Measurements from ENCODE around the gene HSD11B2. TPM values are rescaled to one million over a fixed set of nuclear protein-coding genes. Genes with fewer than 3 reads are reported as not detected.
"Not testable (repeated sequence)": the region's sequence is repeated elsewhere in the genome, so short reads cannot be mapped to it uniquely, and the experiment has no call there.

HSD11B2 gene
- total RNA-seq, 1 donor from 2014 or later = 2.1 TPM

- Histone ChIP-seq H3K36me3 (ENCODE audit: control insufficient read depth, insufficient read depth, low read length) (no peaks in the 10 kb centered on the region), H3K4me3 (ENCODE audit: low read depth, low read length) (no peak overlapping the region), H3K27me3 (ENCODE audit: control insufficient read depth, insufficient read depth, low read length) (no peaks in the 10 kb centered on the region)
- no peak for DNase-seq (ENCODE audit: low read depth)
- FAIRE-seq = no peak
- no peak for TF ChIP-seq CTCF (IDR thresholded peaks at IDR 0.05; ENCODE audit: insufficient read depth, low read length, severe bottlenecking)
Measured at GRCh38 chr16:67411339-67411738, 19.6 kb upstream of the HSD11B2 start.

- Histone ChIP-seq H3K36me3 (ENCODE audit: control insufficient read depth, insufficient read depth, low read length) (no peaks in the 10 kb centered on the region), H3K4me3 (ENCODE audit: low read depth, low read length) (no peak overlapping the region), H3K27me3 (ENCODE audit: control insufficient read depth, insufficient read depth, low read length) (no peaks in the 10 kb centered on the region)
- no peak for DNase-seq (ENCODE audit: low read depth)
- FAIRE-seq = no peak
- TF ChIP-seq CTCF (IDR thresholded peaks at IDR 0.05; ENCODE audit: insufficient read depth, low read length, severe bottlenecking) = no peak
Measured at GRCh38 chr16:67412294-67412693, 18.6 kb upstream of the HSD11B2 start.

- Histone ChIP-seq H3K27me3 (ENCODE audit: control insufficient read depth, insufficient read depth, low read length) (no peaks in the 10 kb centered on the region), H3K36me3 (ENCODE audit: control insufficient read depth, insufficient read depth, low read length) (no peaks in the 10 kb centered on the region), H3K4me3 (ENCODE audit: low read depth, low read length) (no peak overlapping the region)
- DNase-seq (ENCODE audit: low read depth) (no peak), FAIRE-seq (no peak)
- no peak for TF ChIP-seq CTCF (IDR thresholded peaks at IDR 0.05; ENCODE audit: insufficient read depth, low read length, severe bottlenecking)
Measured at GRCh38 chr16:67413978-67414911, 16.7 kb upstream of the HSD11B2 start.

- peak overlapping the region; percentile 66 for H3K4me3 ChIP-seq (ENCODE audit: low read depth, low read length)
Measured at GRCh38 chr16:67415421-67415820, 15.5 kb upstream of the HSD11B2 start.

GRCh38 chr16:67415872-67416793, 14.8 kb upstream of the HSD11B2 start, which contains the start of gene ZDHHC1:
ZDHHC1 (minus strand) TSS chr16:67416477; CDS start chr16:67407775, 8,702 bp downstream.
- FAIRE-seq (no peak), DNase-seq (ENCODE audit: low read depth) (peak; percentile 65)
- H3K27me3 ChIP-seq (ENCODE audit: control insufficient read depth, insufficient read depth, low read length) = no peaks in the 10 kb centered on the region
- H3K4me3 ChIP-seq (ENCODE audit: low read depth, low read length) = peak within 1 kb of the TSS; percentile 66
- TF ChIP-seq CTCF (IDR thresholded peaks at IDR 0.05; ENCODE audit: insufficient read depth, low read length, severe bottlenecking) = peak; percentile 58
- H3K36me3 ChIP-seq (ENCODE audit: control insufficient read depth, insufficient read depth, low read length) = no peaks in the 10 kb centered on the region

More at GRCh38 chr16:67415421-67415820, 15.5 kb upstream of the HSD11B2 start:
- not testable (repeated sequence) for H3K27me3 ChIP-seq (ENCODE audit: control insufficient read depth, insufficient read depth, low read length); H3K36me3 ChIP-seq (ENCODE audit: control insufficient read depth, insufficient read depth, low read length); FAIRE-seq; DNase-seq (ENCODE audit: low read depth)
